Medulla oblongata (tissue), 1 donor: Measurements from ENCODE around the gene ROPN1B.

Experiments
- DNase-seq: peaks from one replicate; pipeline ENCODE4 v3.0.0-alpha.2; 2015; ENCODE audit errors: extremely low spot score

ROPN1B gene

GRCh38 chr3:126028096-126028495 is 59.1 kb downstream of the ROPN1B start:
- DNase-seq = no peak

GRCh38 chr3:126029241-126029640 is 60.3 kb downstream of the ROPN1B start:
- no peak for DNase-seq

GRCh38 chr3:126030455-126030854 is 61.5 kb downstream of the ROPN1B start:
- DNase-seq = no peak

- no peak for DNase-seq
These were observed 63.0 kb downstream of the ROPN1B start for GRCh38 chr3:126031981-126032471.
